Middle frontal gyrus (tissue), 1 donor: Measurements from ENCODE around the gene MOSMO.
"Not testable (repeated sequence)": the region's sequence is repeated elsewhere in the genome, so short reads cannot be mapped to it uniquely, and the experiment has no call there.

ENCODE experiments used
- DNase-seq: peaks from one replicate; pipeline ENCODE4 v3.0.0-alpha.2; 2015; ENCODE audit warnings: low spot score; ENCODE audit errors: extremely low spot score

Gene MOSMO

DNA sequence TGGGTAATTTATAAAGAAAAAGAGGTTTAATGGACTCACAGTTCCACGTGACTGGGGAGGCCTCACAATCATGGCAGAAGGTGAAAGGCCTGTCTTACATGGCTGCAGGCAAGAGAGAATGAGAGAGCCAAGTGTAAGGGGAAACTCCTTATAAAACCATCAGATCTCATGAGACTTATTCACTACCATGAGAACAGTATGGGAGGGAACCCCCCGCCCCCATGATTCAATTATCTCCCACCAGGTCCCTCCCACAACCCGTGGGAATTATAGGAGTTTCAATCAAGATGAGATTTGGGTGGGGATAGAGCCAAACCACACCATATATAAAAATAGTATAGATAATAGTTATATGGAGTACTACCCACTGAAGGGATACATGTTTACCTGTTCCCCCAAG lies 36.0 kb downstream of the MOSMO start:
- DNase-seq, result not testable (repeated sequence)

DNA sequence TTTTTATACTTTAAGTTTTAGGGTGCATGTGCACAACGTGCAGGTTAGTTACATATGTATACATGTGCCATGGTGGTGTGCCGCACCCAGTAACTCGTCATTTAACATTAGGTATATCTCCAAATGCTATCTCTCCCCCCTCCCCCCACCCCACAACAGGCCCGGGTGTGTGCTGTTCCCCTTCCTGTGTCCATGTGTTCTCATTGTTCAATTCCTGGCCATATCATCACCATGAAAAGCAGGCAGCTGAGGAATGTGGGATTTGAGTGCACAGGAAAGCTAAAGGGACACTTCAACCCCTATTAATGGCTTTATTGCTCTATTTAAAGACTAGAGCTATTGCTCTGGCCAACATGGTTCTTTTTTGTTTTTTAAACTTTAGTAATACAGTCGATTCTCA lies 38.0 kb downstream of the MOSMO start:
- DNase-seq, result not testable (repeated sequence)

DNA sequence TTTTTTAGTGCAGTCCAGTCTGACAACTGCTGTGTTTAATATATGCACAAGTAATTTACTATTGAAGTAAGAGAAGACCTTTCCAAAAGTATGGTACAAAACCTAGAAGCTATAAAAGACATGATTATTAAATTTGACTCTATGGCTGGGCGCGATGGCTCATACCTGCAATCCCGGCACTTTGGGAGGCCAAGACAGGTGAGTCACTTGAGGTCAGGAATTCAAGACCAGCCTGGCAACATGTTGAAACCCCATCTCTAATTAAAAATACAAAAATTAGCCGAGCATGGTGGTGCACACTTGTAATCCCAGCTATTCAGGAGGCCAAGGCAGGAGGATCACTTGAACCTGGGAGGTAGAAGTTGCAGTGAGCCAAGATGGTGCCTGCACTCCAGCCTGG lies 43.1 kb downstream of the MOSMO start:
- no peak for DNase-seq

DNA sequence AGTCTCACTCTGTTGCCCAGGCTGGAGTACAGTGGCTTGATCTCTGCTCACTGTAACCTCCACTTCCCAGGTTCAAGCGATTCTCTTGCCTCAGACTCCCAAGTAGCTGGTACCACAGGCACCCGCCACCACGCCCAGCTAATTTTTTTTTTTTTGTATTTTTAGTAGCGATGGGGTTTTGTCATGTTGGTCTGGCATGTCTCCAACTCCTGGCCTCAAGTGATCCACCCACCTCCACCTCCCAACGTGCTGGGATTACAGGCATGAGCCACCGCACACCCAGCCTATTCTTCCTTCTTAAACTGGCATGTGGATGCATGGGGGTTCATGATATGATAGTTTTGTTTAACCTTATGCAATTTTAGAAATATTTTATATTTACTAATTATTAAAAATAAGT lies 45.1 kb downstream of the MOSMO start:
- DNase-seq, result no peak

DNA sequence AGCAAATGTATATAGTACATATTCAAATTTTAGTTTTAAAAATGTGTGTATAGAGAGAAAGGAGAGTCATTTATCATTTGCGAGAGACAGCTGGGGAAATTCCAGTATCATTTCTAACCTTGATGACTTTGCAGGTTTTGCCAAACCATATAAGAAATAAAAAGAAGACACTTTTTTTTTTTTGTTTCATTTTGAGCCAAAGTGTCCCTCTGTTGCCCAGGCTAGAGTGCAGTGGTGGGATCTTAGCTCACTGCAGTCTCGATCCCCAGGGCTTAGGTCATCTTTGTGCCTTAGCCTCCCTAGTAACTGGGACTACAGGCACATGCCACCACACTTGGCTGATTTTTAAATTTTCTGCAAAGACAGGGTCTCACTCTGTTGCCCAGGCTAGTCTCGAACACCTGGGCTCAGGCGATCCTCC lies 46.0 kb downstream of the MOSMO start:
- no peak for DNase-seq

DNA sequence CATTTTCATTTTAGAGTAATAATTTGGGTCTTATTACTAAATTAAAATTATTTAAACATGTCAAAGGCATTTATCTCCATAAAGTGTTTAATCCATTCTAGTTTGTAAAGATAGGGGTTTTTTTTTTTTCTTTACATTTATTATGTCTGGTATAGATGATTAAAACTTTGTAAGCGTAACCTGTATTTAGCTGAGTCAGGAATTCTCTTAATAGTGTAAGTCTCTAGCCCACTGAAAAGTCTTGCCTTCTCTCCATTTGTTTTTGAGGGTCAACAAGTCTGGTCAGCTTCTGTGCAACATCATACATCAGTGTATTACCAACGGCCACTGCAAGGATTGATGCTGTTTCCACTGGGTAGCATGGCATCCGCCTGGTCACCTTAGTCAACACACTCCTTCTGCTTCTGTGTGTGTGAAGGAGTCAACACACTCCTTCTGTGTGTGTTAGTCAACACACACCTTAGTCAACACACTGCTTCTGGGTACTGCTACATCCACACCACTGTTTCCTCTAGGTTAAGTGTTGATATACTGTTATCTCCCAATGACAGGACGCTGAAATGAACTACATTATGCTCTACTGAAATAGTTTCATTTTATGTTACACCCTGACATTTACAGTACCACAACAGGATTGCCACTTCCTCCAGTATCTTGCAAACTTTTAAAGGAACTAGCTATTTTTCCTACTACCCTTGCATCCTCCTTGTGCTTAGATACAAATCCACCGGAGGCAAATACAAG lies 47.1 kb downstream of the MOSMO start:
- DNase-seq, result no peak

DNA sequence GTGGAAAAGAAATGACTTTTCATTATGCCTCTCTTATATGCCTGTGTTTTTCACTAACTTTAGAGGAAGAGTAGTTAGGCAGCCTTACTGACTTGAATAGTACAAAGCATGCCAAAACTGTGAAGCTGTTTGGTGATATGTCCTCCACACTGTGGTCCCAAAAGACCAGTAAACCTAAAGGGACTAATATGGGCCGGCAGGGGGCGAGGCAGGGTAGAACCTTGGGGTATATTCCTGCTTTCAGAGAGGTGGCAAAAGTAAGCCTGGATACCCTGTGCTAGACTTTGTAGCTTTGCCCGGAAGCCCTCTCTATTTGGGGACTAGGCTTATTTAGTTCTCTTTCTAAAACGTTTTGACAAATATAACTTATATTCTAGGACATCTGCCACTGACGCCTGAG lies 48.0 kb downstream of the MOSMO start:
- DNase-seq, result no peak

DNA sequence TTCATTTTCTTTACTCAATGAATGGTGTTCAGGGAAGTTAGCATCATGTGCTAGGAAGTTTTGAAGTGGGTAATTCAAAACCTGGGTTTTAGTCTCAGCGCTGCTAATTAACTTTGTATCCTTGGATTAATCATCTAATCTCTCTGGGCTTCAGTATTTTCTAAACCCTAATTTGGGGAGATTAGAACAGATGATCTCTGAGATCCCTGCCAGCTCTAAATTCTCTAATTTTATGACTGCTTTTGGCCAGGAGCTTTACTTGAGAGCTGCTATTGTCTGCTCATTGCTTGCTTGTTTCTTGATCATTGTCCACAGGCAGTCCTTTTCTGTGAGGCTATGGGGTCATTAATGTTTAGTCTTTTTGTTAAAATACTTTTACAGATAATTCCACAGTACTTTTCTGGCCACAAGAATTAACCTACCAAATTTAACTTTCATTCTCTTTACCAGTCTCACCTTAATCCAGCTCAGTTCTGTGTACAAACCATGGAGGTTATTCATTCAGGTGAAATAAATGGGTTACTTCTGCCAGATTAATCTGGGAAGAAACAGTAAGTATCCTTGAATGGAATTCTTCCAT lies 56.1 kb downstream of the MOSMO start:
- no peak for DNase-seq

DNA sequence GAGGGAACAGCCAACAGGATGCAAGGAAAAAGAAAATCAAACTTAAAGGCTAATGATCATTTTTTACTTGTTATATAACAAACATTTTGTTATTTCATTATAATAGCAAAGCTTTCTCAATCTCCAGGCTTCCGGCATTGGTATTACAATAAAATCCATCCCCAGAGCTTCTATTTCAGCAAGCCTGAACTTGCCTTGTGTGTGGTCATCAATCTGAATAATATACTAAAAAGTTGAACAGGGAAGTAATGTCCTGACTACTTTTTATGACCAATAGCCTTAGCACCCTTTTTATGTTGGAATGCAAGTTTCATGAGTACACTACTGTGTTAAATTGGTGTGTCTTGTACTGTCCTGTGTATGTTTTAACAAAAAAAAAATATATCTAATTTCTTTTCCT lies 57.3 kb downstream of the MOSMO start:
- DNase-seq, result no peak

DNA sequence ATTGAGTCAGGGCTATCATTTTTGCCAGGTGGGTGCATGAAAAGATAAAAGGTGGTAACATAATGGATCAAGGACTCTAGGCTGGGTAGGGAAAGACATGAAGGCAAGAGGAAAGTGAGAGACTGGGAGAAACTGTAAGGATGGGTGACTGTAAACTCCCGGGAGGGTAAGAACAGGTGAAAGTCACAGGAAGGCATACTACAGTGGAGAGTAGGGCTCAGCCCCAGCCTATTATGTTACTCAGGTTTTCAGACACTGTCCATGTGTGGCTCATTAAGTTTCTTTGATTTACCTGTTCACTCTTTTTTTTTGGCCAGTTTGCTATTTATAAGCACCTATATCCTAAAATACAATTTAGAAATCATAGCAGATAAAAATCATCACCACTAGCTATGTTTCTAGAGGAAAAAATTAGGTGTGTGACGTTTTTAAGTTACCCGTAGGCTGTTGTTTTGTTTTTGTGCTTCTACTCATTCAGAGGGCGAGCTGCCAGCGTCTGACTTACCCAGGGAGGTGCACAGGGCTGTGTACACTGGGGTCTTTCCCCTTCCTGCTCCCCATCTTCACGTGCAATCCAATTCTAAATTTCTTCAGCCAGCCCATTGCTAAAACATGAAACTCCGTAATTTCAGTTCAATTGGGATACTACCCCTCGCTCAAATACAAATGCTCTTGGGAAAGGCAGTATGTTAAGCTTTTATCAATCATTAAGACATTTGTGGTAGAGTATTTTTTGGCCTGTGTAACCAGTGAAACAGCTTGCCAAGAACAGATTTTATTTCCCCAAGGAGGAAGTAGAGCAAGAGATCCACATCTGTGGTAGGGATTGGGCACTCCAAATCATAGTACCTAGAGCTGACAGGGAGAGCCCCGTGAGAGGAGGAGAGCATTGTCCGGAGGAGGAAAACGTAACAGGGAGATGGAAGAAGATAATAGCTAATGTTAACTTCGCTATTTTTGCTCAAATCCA lies 62.7 kb downstream of the MOSMO start:
- no peak for DNase-seq

DNA sequence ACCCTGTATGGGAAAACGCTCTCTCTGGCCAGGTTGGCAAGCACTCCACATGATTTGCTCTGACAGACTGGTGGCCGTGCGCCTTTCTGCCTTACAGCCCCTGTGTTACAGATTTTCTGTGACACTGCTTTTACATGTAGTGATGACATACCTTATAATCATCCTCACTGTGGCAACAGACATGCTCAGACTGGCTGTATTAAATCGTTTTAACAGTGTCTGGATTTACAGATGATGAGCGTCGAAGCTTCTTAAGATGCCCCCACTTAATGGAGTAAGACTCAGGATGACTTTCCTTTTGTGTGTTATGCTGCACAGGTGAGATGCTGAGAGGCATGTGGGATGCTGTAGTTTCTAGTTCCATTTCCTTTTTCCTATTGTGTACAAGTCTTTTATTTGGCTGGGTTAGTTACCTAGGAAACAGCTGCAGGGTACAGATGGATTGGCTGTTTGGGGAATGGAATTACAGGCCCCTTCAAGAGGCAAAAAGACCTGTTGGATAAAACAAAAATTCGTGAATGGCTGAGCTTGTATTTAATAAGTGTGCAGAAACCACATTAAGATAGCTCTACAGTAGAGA lies 63.5 kb downstream of the MOSMO start:
- DNase-seq, result no peak

DNA sequence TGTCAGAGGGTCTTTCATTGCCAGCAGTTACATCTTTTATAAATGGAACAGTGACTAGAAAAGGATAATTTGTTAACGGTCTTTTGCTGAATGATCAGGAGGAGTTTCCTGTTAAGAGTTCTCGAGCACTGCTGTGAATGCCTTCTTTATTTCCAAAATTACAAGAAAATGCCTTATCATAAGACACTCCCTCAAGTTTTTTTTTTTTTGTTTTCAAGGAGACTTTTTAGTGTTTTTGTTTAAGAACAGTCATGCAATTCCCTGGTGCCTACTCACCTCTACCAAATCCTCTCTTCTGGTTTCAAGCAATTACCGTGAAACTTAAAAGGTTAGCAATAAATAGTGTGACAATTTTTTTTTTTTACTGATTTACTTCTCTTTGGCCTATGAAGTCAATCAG lies 65.4 kb downstream of the MOSMO start:
- no peak for DNase-seq

DNA sequence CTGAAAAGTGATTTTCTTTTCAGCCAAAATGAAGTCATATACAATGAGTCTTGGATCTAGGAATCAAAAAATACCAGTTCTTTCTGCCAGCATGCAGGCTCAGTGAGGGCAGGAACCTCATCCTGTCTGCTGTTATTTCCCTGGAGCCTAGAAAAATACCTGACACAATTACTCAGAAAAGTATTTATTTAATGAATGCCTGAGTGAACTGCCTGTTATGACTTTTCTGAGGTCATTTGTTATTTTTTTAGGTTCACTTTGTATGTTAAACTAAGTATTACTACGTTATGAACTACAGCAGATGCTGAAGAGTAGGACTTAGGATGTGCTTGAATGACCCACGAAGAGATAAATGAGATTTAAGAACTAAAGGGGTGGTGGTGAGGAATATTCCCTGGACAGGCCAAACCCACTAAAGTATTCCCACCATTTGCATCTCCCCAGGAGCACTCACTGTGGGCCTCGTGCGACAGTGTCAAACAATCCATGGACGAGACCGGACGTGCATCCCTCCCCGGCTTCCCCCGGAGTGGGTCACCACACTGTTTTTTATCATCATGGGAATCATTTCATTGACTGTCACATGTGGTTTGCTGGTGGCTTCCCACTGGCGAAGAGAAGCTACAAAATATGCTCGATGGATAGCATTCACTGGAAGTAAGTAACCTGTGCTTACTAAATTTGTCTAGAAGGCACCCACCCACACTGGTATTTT lies 67.3 kb downstream of the MOSMO start:
- DNase-seq, result no peak

DNA sequence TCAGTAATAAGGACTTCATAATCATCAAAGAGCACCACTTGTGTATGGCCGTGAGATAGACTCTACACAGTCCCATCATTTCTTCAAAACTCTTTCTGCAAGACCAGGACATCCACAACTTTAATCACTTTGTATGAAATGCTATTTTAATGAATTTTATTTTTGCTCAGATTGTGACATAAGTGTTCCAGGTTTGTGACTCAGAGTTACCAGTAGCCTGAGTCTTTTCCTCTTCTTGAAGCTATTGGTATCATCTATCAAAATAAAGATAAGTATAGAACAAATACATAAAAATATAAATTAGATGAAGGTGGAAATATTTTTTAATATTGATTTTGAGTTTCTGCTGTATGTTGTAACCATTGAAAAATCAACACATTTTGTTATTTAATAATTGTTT lies 67.9 kb downstream of the MOSMO start:
- peak; percentile 26 for DNase-seq

DNA sequence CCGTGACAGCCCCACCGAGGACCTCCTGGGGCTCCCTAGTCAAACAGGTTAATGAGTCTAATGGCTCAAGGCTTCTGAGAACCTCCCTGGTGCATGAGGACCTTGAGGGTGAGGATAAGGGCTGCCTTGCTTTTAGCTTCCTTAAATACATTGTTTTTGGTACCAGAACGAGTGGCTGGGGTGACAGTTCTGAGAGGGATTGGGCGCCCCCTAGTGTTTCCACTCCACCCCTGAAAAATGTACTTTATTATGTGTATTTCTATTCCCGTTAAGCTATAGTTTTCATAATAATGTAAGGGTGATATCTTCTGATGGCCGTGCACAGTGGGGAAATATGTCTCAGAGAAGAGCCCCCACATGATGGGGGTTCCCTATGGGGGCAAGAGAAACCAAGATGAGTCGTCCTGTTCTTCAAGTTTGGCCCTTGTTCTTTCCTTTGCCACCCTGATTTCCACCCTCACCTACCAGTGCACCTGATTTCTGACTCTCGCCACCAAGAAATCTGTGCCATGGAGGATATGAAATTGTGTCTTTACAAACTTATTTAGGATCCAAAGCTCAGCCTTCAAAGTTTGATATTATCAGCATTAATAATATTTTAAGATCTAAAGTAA lies 69.9 kb downstream of the MOSMO start:
- no peak for DNase-seq

DNA sequence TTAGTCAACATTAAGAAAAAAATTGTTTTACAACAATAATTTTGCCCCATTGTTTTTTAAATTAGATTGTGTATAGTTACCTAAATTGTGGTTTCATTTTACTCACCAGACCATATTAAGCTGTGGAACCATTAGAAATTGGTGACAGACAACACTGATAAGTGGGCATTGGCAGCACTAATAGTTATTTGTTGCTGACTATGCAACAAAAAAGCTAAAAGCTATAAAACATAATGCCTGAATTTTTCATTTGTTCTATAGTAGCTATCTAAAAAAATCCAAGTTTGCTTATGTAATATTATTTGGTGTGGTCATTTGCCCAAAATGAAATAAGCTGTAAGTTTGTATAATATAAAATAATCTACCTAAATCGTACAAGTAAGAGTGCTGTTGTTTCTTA lies 70.7 kb downstream of the MOSMO start:
- no peak for DNase-seq

DNA sequence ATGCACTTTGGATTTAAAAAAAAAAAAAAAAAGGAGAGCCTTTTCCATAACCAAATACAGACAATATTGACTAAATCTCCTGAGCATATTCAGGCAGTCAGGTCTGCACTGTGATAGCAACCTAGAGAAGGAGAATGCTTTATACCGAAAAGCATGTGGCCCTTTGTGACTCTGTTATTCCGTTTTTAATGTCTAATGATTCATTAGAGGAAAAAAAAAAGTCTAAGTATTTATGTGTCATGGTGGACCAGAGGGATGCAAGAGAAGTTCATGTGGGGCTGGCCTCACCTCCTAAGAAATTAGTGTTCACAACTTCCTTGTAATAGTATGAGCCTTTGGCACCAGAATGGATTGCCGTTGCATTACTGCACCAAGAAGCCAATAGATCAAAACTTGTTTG lies 73.1 kb downstream of the MOSMO start:
- no peak for DNase-seq

DNA sequence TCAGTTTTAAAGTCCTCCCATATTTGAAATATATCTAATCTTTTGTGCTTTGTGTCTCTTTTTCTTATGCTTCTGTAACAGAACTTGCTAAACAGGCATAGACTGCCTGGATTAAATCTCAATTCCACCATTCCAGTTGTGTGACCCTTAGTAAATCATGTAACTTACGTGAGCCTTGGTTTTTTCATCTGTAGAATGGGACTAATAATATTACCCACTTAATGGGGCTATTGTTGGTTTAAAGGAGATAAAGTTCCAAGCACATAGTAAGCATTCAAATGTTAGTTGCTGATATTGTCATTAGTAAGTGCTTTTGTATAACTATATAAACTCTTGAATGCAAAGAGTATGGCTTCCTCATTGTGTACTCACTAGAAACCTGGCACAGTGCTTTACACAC lies 78.5 kb downstream of the MOSMO start:
- no peak for DNase-seq

DNA sequence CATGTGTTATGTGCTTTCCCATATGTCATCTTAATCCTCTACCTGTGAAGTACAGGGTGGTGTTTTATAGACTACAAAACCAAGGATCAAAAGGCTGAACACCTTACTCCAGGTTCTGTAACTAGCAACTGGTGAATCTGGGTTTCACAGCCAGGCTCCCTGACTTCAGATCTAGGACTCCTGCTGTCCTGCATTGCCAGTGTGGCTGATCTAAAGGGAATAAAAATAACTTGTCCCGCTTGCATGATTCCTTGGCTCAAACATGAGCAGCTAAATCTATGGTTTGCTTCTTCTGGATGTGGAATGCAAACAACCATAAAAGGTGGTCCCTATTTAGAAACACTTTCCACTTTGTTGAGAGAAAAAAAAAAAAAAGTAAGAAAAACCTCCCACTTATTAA lies 80.7 kb downstream of the MOSMO start:
- DNase-seq, result peak; percentile 15

DNA sequence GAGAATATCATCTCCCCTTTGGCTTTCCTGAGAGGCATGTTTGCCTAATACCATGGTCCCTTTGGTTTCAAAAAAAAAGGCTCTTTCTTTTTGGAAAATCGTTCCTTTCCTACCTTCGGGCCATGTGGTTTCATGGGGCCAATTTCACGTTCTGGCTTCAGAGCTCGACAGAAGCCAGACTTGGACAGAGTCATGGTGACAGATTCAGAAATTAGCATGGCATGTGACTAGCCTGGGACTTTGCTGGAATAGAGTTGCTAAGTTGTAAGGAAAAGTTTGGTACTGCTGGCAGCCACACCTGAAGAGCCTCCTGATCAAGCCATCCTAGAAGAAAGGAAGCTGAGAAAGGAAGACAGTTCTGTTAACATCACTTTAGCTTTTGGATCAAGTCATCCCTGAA lies 82.0 kb downstream of the MOSMO start:
- DNase-seq, result no peak

DNA sequence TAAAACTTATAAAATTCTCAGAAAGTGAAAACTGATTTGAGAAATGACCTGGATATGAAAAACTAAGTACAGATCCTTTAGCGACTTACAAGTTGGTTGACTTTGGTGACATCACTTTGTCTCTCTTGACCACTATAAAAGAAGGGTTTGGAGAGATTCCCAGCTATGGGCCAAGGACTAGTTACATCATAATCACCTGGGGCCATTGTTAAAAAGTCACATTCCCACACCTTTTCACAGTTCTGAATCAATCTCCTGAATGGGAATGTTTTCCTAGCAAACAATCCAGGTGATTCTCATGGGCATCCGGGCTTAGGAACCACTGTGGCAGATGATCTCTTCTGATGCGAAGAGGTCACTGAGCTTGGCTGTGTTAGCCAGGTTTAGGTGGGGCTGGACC lies 83.8 kb downstream of the MOSMO start:
- DNase-seq, result no peak
